HepG2 (cell line): ENCODE data around the gene CRTC2. TPM values are rescaled to one million over a fixed set of nuclear protein-coding genes. Genes with fewer than 3 reads are reported as not detected.

Source experiments
- ATAC-seq: fragments of 200-7000 bp; cut with Tn5 transposase; 3 replicates; pipeline ENCODE4 v1.9.1; 2020; ENCODE audit warnings: mild to moderate bottlenecking, moderate library complexity
- BruUV-seq: library from RNA; stranded (reverse); fragments of 400-500 nt; replicated peaks from 2 replicates; lab custom pipeline; 2021; lab: Mats Ljungman, UMichigan
- CTCF ChIA-PET: fragments of 300-600 bp; formaldehyde crosslinking; extraction: SDS; loops from one replicate; lab custom pipeline; 2021; ENCODE audit warnings: low total read pairs, inconsistent platforms, low intra/inter-chr PET ratio; lab: Yijun Ruan, JAX
- POLR2A ChIA-PET: fragments of 350-600 bp; sonication (Branson Sonifier 250); formaldehyde crosslinking; loops from one replicate; lab custom pipeline; 2020; ENCODE audit warnings: antibody characterized with exemption, inconsistent platforms; lab: Yijun Ruan, JAX
- DNase-seq: peaks from one replicate; pipeline ENCODE4 v3.0.0-alpha.2; 2015; ENCODE audit warnings: low spot score
- FAIRE-seq: peaks from 3 replicates; lab custom pipeline; 2011; peaks lifted over from hg19 to GRCh38; lab: Jason Lieb, UNC
- H2AFZ ChIP-seq: one replicate; pipeline ENCODE4 v1.6.1; 2011; ENCODE audit warnings: low read length, inconsistent platforms
- H3K27ac ChIP-seq: fragments of 300-600 bp; 3 replicates; pipeline ENCODE4 v1.8.0; 2011; ENCODE audit warnings: mixed run types, mild to moderate bottlenecking, mixed read lengths, low read length, inconsistent platforms; ENCODE audit not compliant: insufficient read depth; ENCODE audit errors: extremely low read length
- H3K27me3 ChIP-seq, 2 experiments: fragments of 200-600 bp in 1 of 2; 2 replicates in 1 of 2; 3 replicates in 1 of 2; pipeline versions ENCODE4 v1.6.0 to v1.8.0; 2011; ENCODE audit warnings: low read length in 2 of 2, mild to moderate bottlenecking in 2 of 2, moderate library complexity in 2 of 2, inconsistent platforms in 1 of 2; ENCODE audit not compliant: insufficient read depth in 2 of 2, control insufficient read depth in 1 of 2
- H3K36me3 ChIP-seq, 2 experiments: fragments of 200-600 bp in 1 of 2; replicated peaks in 1 of 2; 2 replicates in 1 of 2; 3 replicates in 1 of 2; pipeline versions ENCODE4 v1.5.1 to v1.8.0; 2011; ENCODE audit warnings: low read length in 2 of 2, inconsistent platforms in 1 of 2; ENCODE audit not compliant: insufficient read depth in 2 of 2, control insufficient read depth in 1 of 2
- H3K4me1 ChIP-seq: 2 replicates; pipeline ENCODE4 v1.5.1; 2012; ENCODE audit warnings: low read length, inconsistent platforms; ENCODE audit not compliant: insufficient read depth
- H3K4me2 ChIP-seq: 2 replicates; pipeline ENCODE4 v1.6.0; 2011; ENCODE audit warnings: low read depth, low read length, inconsistent platforms
- H3K4me3 ChIP-seq, 3 experiments: fragments of 200-600 bp in 1 of 3; sonication (generic), shearing (Covaris generic) in 1 of 3; replicated peaks in 1 of 3; 2 replicates each; pipeline ENCODE4 v1.5.1; 2011 to 2016; ENCODE audit warnings: low read length in 3 of 3, inconsistent platforms in 2 of 3, low read depth in 2 of 3, mild to moderate bottlenecking in 2 of 3, control low read depth in 1 of 3, mixed read lengths in 1 of 3; ENCODE audit not compliant: insufficient read depth in 1 of 3
- H3K79me2 ChIP-seq: one replicate; pipeline ENCODE4 v1.6.1; 2011; ENCODE audit warnings: low read length, inconsistent platforms; ENCODE audit not compliant: insufficient read depth
- H3K9ac ChIP-seq: 2 replicates; pipeline ENCODE4 v1.6.0; 2011; ENCODE audit warnings: mild to moderate bottlenecking, low read depth, low read length, inconsistent platforms; ENCODE audit not compliant: insufficient read depth
- H3K9me3 ChIP-seq: 2 replicates; pipeline ENCODE4 v1.5.1; 2012; ENCODE audit warnings: mild to moderate bottlenecking, low read length
- H4K20me1 ChIP-seq: 2 replicates; pipeline ENCODE4 v1.6.0; 2011; ENCODE audit warnings: inconsistent platforms, mild to moderate bottlenecking, low read length, moderate library complexity; ENCODE audit not compliant: insufficient read depth
- FUBP1 ChIP-seq: sonication (generic); formaldehyde crosslinking; IDR thresholded peaks from 2 replicates; pipeline ENCODE4 v1.5.1; 2020; ENCODE audit warnings: missing genetic modification reagents, mild to moderate bottlenecking, borderline replicate concordance
- MLX ChIP-seq: IDR thresholded peaks from 2 replicates; pipeline ENCODE4 v1.6.1; 2016
- NFIB ChIP-seq: sonication (generic); formaldehyde crosslinking; IDR thresholded peaks from 2 replicates; pipeline ENCODE4 v1.9.0; 2021; ENCODE audit warnings: missing genetic modification reagents, mild to moderate bottlenecking, borderline replicate concordance
- SKIL ChIP-seq: sonication (generic); formaldehyde crosslinking; IDR thresholded peaks from 2 replicates; pipeline ENCODE4 v1.8.0; 2022; ENCODE audit warnings: missing genetic modification reagents, mild to moderate bottlenecking, moderate library complexity, borderline replicate concordance
- UBTF ChIP-seq: sonication (generic); formaldehyde crosslinking; IDR thresholded peaks from 2 replicates; pipeline ENCODE4 v1.4.0; 2020; ENCODE audit warnings: mild to moderate bottlenecking, missing genetic modification reagents
- ZFP41 ChIP-seq: sonication (generic); formaldehyde crosslinking; IDR thresholded peaks from 2 replicates; pipeline ENCODE4 v1.4.0; 2020; ENCODE audit warnings: mild to moderate bottlenecking, missing genetic modification reagents, borderline replicate concordance
- ZHX1 ChIP-seq: sonication (generic); formaldehyde crosslinking; IDR thresholded peaks from 2 replicates; pipeline ENCODE4 v1.8.1; 2022; ENCODE audit warnings: low read depth, mild to moderate bottlenecking, missing genetic modification reagents
- ZNF432 ChIP-seq: sonication (generic); formaldehyde crosslinking; IDR thresholded peaks from 2 replicates; pipeline ENCODE4 v1.5.0; 2020; ENCODE audit warnings: missing genetic modification reagents, mild to moderate bottlenecking, borderline replicate concordance
- ZNF781 ChIP-seq: sonication (generic); formaldehyde crosslinking; IDR thresholded peaks from 2 replicates; pipeline ENCODE4 v1.5.1; 2020; ENCODE audit warnings: borderline replicate concordance, mild to moderate bottlenecking, missing genetic modification reagents; ENCODE audit errors: not compliant biosample characterization
- WGBS: methylation state at CpG from one replicate; pipeline ENCODE4 v1.1.6; 2017; ENCODE audit warnings: low lambda C conversion rate; 5-methylcytosine and 5-hydroxymethylcytosine counted together
- in situ Hi-C: cut with HindIII; loops from 2 replicates; pipeline ENCODE4 v1.10.0; 2017; ENCODE audit warnings: low pct_unique_long_range_greater_than_20kb; ENCODE audit not compliant: extremely low pct_ligation_motif_present
- intact Hi-C: fragments of 100-400 bp; cut with micrococcal nuclease; formaldehyde crosslinking; loops from one replicate; pipeline ENCODE4 v1.10.0; 2022; ENCODE audit not compliant: unreplicated experiment
- polyA plus RNA-seq, 8 experiments: library from polyadenylated mRNA; depleted of rRNA in 3 of 8; stranded (reverse) in 7 of 8; unstranded in 1 of 8; fragments of >200 nt; fragmentation: Illumina TruSeq in 4 of 8; extraction: Trizol in 4 of 8; gene quantifications; 2 replicates each; pipeline versions ENCODE4 v1.2.1 to v1.2.3, GENCODE V29; 2011 to 2016; ENCODE audit warnings: low read depth in 4 of 8, missing spikeins in 1 of 8, mixed read lengths in 1 of 8; ENCODE audit not compliant: insufficient read depth in 1 of 8
- total RNA-seq, 5 experiments: library from RNA; depleted of rRNA; stranded (reverse); fragments of >200 nt; fragmentation: Illumina TruSeq; extraction: Trizol; gene quantifications; 2 replicates each; pipeline ENCODE4 v1.2.3, GENCODE V29; 2016; ENCODE audit warnings: low read depth in 1 of 5

Gene CRTC2
- total and polyA plus RNA-seq, 2 of the 13 experiments (the other 11 are each of a cell fraction or from before 2014, with no cell fraction given): 6.1 to 26.7 TPM

- FAIRE-seq (no peak), DNase-seq (no peak), ATAC-seq (no peak)
- peaks cover 60% of the 10 kb centered on the region for H3K79me2 ChIP-seq
- H3K27me3 ChIP-seq: no peaks in the 10 kb centered on the region; a peak in 2 of 5 replicates
- peak overlapping the region; percentile 90 for H3K4me2 ChIP-seq
- in situ Hi-C loops: no loop called here
- BruUV-seq: no TSS peak
- no peaks in the 10 kb centered on the region for H3K9me3 ChIP-seq
- H3K4me1 ChIP-seq: peaks cover 48% of the 10 kb centered on the region
- H3K36me3 ChIP-seq: peaks cover 0 to 3% of the 10 kb centered on the region in 2 experiments; a peak in 2 of 5 replicates
- CTCF ChIA-PET: no interaction called here
- POLR2A ChIA-PET: interaction anchor here (0.6 to 1.2 kb wide), 2 partner anchors 43 to 67 kb away, joined by 3 to 4 read pairs; partner anchors contain the start of gene SLC39A1
- no peak overlapping the region for H2AFZ ChIP-seq
- WGBS: 69% methylated on average over 4 of the region's 4 CpGs
- peak overlapping the region in 2 of 3 experiments; percentile 16 to 79; a peak in 3 of 6 replicates for H3K4me3 ChIP-seq
- intact Hi-C loops: loop anchor here (5.0 to 10.0 kb wide), 2 partner anchors 37 to 95 kb away; partner anchors contain the start of gene CRTC2
- peaks cover 30% of the 10 kb centered on the region for H4K20me1 ChIP-seq
- H3K27ac ChIP-seq: no peak overlapping the region
- H3K9ac ChIP-seq: 0 out of 2 replicates have a peak overlapping the region, but pooled peaks have one; percentile 21
- TF ChIP-seq MLX (CRISPR knock-in tag) (no peak), ZFP41 (no peak), ZNF781 (CRISPR knock-in tag) (no peak), ZHX1 (no peak), ZNF432 (CRISPR knock-in tag) (no peak), SKIL (CRISPR knock-in tag) (no peak), UBTF (no peak), FUBP1 (no peak), NFIB (CRISPR knock-in tag) (no peak)
Measured at GRCh38 chr1:153919876-153920852, 38.2 kb downstream of the CRTC2 start.
